Measurements from ENCODE around the gene NOS3.

The NOS3 gene

DNA sequence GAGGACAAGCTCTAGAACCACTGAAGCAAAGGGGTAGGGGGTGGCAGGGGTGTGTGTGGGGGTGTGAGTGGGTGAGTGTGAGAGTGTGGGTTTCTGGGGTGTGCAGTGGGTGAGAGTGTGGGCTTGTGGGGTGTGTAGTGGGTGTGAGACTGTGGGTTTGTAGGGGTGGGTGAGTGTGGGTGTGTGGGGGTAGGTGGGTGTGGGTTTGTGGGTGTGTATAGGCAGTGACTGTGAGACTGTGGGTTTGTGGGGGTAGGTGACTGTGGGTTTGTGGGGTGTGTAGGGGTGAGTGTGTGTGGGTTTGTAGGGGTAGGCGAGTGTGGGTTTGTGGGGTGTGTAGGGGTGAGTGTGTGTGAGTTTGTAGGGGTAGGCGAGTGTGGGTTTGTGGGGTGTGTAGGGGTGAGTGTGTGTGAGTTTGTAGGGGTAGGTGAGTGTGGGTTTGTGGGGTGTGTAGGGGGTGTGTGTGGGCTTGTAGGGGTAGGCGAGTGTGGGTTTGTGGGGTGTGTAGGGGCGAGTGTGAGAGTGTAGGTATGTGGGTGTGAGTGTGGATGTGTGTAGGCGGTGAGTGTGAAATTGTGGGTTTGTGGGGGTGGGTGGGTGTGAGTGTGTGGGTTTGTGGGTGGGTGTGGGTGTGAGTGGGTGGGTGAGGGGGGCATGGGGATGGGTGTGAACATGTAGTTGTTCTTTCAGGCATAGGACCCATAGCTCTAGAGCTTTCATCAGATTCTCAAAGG, 8.8 kb downstream of the NOS3 start:
- no peak overlapping the region for H3K4me3 ChIP-seq (ENCODE audit: low read depth, low read length)
- TF ChIP-seq, protein P1, sequence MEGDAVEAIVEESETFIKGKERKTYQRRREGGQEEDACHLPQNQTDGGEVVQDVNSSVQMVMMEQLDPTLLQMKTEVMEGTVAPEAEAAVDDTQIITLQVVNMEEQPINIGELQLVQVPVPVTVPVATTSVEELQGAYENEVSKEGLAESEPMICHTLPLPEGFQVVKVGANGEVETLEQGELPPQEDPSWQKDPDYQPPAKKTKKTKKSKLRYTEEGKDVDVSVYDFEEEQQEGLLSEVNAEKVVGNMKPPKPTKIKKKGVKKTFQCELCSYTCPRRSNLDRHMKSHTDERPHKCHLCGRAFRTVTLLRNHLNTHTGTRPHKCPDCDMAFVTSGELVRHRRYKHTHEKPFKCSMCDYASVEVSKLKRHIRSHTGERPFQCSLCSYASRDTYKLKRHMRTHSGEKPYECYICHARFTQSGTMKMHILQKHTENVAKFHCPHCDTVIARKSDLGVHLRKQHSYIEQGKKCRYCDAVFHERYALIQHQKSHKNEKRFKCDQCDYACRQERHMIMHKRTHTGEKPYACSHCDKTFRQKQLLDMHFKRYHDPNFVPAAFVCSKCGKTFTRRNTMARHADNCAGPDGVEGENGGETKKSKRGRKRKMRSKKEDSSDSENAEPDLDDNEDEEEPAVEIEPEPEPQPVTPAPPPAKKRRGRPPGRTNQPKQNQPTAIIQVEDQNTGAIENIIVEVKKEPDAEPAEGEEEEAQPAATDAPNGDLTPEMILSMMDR (IDR thresholded peaks at IDR 0.05; ENCODE audit: control insufficient read depth, extremely low read depth, insufficient read depth): no peak
- no peak for DNase-seq (ENCODE audit: low read depth)

DNA sequence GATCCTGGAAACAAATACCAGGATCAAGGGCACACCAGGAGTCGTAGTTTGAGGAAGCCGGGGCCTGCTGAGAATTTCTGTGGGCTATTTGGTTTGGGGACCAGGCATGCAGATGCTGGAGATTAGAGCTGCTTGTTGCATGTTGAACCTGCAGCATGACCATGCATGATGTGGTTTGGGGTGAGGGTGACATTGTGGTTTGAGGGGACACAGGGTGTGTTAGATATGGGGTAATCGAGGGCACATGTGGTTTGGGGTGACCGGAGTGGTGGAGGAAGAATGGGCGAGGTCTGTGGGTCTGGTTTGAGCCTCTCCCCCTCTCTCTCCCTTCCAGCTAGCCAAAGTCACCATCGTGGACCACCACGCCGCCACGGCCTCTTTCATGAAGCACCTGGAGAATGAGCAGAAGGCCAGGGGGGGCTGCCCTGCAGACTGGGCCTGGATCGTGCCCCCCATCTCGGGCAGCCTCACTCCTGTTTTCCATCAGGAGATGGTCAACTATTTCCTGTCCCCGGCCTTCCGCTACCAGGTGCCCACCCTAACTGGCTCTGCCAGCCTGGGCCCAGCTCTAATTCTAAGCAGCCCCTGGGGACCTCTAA, 10.2 kb downstream of the NOS3 start:
- no peak for DNase-seq (ENCODE audit: low read depth)
- H3K4me3 ChIP-seq (ENCODE audit: low read depth, low read length): no peak overlapping the region
- TF ChIP-seq, protein P1 (IDR thresholded peaks at IDR 0.05; ENCODE audit: control insufficient read depth, extremely low read depth, insufficient read depth): no peak

DNA sequence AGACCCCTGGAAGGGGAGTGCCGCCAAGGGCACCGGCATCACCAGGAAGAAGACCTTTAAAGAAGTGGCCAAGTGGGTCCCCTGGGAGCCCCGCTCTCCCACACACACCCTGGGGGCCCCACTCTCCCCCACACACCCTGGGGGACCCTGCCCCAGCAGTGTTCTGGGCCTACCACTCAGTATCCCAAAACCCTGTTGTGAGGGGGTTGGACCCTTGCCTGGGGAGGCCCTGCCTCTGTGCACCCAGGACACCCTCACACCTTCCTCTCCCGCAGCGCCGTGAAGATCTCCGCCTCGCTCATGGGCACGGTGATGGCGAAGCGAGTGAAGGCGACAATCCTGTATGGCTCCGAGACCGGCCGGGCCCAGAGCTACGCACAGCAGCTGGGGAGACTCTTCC, 10.7 kb downstream of the NOS3 start:
- no peak for DNase-seq (ENCODE audit: low read depth)
- H3K4me3 ChIP-seq (ENCODE audit: low read depth, low read length): no peak overlapping the region
- TF ChIP-seq, protein P1 (IDR thresholded peaks at IDR 0.05; ENCODE audit: control insufficient read depth, extremely low read depth, insufficient read depth): no peak

DNA sequence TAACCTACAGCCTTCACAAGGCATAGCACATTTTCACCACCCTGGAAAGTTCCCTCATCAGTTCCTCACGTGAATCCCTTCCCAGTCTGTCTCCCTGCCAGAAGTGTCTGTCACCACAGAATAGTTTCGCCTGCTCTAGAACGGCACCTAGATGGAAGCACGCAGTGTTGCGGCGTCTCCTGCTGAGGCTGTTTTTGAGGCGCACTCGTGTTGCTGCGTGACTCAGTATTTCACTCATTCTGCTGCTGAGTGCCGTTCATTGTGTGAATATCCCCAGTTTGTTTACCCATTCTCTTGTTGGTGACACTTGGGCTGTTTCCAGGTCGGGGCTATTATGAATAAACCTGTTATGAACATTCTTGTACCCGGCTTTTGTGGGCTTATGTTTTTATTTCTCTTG, 12.8 kb downstream of the NOS3 start:
- no peak for DNase-seq (ENCODE audit: low read depth)
- TF ChIP-seq, protein P1 (IDR thresholded peaks at IDR 0.05; ENCODE audit: control insufficient read depth, extremely low read depth, insufficient read depth): no peak
- H3K4me3 ChIP-seq (ENCODE audit: low read depth, low read length): no peak overlapping the region

DNA sequence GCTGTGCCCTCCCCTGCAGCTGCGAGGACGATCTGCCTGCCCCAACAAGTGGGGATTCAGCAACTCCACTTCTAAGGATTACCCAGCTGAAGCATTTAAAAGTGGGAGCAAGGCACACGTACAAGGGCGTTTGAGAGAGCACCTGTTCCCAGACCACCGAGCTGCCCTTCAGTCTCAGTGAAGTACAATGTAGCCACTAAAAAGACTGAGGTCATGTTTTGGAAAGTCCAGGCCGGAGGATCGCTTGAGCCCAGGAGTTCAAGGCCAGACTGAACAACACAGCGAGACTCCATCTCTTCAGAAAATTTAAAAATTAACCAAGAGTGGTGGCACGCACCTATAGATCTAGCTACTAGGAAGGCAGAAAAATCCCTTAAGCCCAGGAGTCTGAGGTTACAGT, 14.7 kb downstream of the NOS3 start:
- no peak for DNase-seq (ENCODE audit: low read depth)
- TF ChIP-seq, protein P1 (IDR thresholded peaks at IDR 0.05; ENCODE audit: control insufficient read depth, extremely low read depth, insufficient read depth): no peak
- no peak overlapping the region for H3K4me3 ChIP-seq (ENCODE audit: low read depth, low read length)

DNA sequence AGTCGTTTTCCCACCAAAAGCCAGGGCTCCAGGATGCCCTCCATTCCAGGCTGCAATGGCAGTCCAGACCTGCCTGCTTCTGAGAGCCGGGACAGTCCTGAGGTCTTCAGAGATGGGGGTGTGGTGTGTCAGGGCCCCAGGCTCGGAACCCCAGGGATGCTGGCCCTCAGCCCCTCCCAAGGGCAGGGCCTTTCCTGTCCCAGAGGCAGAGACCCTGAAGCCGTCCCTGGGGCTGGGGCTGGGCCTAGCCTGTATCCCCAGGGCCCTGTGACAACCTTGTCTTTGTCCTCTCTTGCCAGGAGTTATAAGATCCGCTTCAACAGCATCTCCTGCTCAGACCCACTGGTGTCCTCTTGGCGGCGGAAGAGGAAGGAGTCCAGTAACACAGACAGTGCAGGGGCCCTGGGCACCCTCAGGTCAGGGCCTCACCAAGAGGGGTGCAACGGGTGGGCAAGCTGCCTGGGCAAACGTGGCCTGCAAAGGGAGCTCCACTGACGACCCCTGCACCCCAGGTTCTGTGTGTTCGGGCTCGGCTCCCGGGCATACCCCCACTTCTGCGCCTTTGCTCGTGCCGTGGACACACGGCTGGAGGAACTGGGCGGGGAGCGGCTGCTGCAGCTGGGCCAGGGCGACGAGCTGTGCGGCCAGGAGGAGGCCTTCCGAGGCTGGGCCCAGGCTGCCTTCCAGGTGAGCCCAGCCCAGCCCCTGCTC, 15.9 kb downstream of the NOS3 start:
- DNase-seq (ENCODE audit: low read depth): no peak
- TF ChIP-seq, protein P1 (IDR thresholded peaks at IDR 0.05; ENCODE audit: control insufficient read depth, extremely low read depth, insufficient read depth): no peak
- no peak overlapping the region for H3K4me3 ChIP-seq (ENCODE audit: low read depth, low read length)
